ENCODE results near the gene FBXL22.

FBXL22 gene

DNA sequence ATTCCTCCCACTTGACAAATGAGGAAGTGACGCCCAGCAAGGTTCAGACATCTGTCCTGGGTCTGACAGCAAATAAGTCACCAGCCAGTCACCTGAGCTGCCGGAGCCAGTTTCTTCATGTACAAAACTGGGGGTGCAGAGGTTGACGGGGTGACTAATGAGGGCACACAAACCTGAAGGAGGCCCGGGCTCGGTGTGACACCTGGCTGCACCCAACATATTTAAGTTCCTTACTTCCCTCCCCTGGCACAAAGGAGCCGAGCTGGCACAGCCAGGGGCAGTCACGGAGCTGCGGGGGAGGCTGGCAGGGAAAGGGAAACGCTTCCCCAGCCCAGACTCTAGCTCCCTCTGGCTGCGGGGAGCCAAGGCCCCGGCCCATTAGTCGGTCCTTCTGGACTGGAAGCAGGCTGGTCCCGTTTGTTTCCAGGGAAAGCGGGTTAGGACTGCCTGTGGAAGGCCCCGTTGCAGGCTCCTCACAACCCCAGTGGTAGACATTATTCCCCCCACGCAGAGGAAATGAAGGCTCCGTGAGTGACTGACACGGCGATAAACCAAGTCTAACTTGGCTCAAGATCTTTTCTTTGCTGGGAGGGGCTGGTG is 2.3 kb downstream of the FBXL22 start:
- Histone ChIP-seq H3K4me1 (ENCODE audit: insufficient read depth, low read length) (peaks cover 6% of the 10 kb centered on the region; the same call in 1 of the 2 replicates), H3K9ac (ENCODE audit: low read depth, low read length) (peak overlapping the region; percentile 99; the same call in 1 of the 2 replicates), H3K9me3 (ENCODE audit: control insufficient read depth, insufficient read depth, low read length) (no peaks in the 10 kb centered on the region), H3K36me3 (ENCODE audit: insufficient read depth, low read length) (no peaks in the 10 kb centered on the region)

DNA sequence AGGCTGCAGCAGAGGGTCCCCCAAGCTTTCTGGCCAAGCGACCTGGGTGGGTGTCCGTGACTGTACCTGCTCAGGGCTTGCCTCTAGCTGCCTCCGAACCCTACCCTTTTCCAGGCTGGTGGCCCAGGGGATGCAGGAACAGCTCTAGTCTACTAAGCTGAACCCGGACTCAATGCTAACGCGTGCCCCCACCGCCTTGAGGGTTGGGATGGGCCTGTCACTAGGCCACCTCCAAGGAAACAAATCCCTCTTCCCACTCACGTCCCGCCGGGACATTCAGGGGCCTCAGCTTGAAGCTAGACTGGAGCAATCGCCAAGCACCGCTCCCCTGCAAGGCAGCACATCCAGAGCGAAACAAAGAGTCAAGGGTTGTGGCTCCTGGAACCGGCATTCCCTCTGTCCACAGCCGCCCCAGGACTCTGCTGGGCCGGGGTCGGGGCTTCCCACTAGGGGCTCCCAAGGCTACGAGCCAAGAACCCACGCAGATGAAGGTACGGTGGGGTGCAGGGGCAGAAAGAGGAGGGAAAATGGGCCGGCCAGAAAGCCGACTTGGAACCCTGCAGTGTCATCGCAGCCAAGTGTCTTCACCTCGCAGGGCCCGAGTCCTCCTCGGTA is 2.9 kb downstream of the FBXL22 start:
- peaks cover 3% of the 10 kb centered on the region; the same call in 1 of the 2 replicates for H3K4me1 ChIP-seq (ENCODE audit: insufficient read depth, low read length)
- no peaks in the 10 kb centered on the region for H3K9me3 ChIP-seq (ENCODE audit: control insufficient read depth, insufficient read depth, low read length)
- no peaks in the 10 kb centered on the region for H3K36me3 ChIP-seq (ENCODE audit: insufficient read depth, low read length)
- H3K9ac ChIP-seq (ENCODE audit: low read depth, low read length): peak overlapping the region; percentile 99

- Histone ChIP-seq H3K9me3 (ENCODE audit: control insufficient read depth, insufficient read depth, low read length) (no peaks in the 10 kb centered on the region), H3K4me1 (ENCODE audit: insufficient read depth, low read length) (no peaks in the 10 kb centered on the region), H3K36me3 (ENCODE audit: insufficient read depth, low read length) (no peaks in the 10 kb centered on the region), H3K9ac (ENCODE audit: low read depth, low read length) (peak overlapping the region; percentile 99)
These were observed 3.4 kb downstream of the FBXL22 start for GRCh38 chr15:63600616-63601025.

- Histone ChIP-seq H3K4me1 (ENCODE audit: insufficient read depth, low read length) (no peaks in the 10 kb centered on the region), H3K9ac (ENCODE audit: low read depth, low read length) (peak overlapping the region; percentile 99), H3K36me3 (ENCODE audit: insufficient read depth, low read length) (no peaks in the 10 kb centered on the region), H3K9me3 (ENCODE audit: control insufficient read depth, insufficient read depth, low read length) (no peaks in the 10 kb centered on the region)
These were observed 4.0 kb downstream of the FBXL22 start for GRCh38 chr15:63601026-63601703.

DNA sequence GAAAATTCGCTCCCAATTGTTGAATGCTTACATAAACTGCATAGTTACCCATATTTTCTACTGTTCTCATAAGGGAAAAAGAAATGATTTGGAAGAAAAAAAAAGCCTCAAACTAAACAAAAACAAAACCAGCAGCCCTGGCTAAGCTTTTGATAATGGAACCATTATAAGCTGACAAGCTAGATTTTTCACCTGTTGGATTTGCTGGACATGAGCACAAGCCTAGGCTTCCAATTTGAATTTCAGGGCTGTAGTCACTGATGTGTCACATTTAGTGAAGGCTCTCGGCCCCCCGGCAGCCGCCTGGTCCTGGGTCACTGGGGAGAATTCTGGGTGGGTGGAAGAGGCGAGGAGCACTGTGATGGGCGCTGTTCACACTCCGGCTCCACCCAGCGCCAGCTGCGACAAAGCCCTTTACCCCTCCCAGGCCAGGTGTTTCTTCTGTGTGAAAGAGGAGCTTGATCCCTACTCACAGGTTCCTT is 4.6 kb downstream of the FBXL22 start:
- Histone ChIP-seq H3K36me3 (ENCODE audit: insufficient read depth, low read length) (no peaks in the 10 kb centered on the region), H3K9ac (ENCODE audit: low read depth, low read length) (peak overlapping the region; percentile 99), H3K9me3 (ENCODE audit: control insufficient read depth, insufficient read depth, low read length) (no peaks in the 10 kb centered on the region), H3K4me1 (ENCODE audit: insufficient read depth, low read length) (no peaks in the 10 kb centered on the region)

- Histone ChIP-seq H3K9me3 (ENCODE audit: control insufficient read depth, insufficient read depth, low read length) (no peaks in the 10 kb centered on the region), H3K4me1 (ENCODE audit: insufficient read depth, low read length) (no peaks in the 10 kb centered on the region), H3K9ac (ENCODE audit: low read depth, low read length) (no peak overlapping the region), H3K36me3 (ENCODE audit: insufficient read depth, low read length) (no peaks in the 10 kb centered on the region)
These were observed 5.4 kb downstream of the FBXL22 start for GRCh38 chr15:63602595-63602994.

GRCh38 chr15:63603516-63603915 is 6.3 kb downstream of the FBXL22 start:
- Histone ChIP-seq H3K36me3 (ENCODE audit: insufficient read depth, low read length) (peaks cover 2% of the 10 kb centered on the region; the same call in 1 of the 2 replicates), H3K9me3 (ENCODE audit: control insufficient read depth, insufficient read depth, low read length) (no peaks in the 10 kb centered on the region), H3K4me1 (ENCODE audit: insufficient read depth, low read length) (0 out of 2 replicates have a peak, but pooled peaks cover 2% of the 10 kb centered on the region), H3K9ac (ENCODE audit: low read depth, low read length) (no peak overlapping the region)

DNA sequence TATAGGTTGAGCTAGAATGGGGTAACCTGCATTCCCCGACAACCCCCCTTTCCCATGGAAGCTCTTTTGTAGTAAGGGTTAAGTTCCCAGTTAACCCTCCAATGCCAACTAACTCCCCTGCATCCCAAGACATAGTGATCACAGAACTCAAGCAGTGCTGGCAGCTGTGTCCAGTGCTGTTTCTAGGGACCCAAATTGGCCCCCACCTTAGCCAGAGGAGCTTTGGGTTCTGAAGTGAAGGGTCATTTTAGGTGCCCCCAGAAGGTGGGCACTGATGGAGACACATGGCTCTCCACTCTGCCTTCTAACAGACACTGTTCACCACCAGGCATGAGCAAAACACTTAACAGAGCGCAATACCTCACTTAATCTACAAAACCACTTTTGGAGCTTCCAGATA is 7.1 kb downstream of the FBXL22 start:
- no peak overlapping the region for H3K9ac ChIP-seq (ENCODE audit: low read depth, low read length)
- no peaks in the 10 kb centered on the region for H3K9me3 ChIP-seq (ENCODE audit: control insufficient read depth, insufficient read depth, low read length)
- peaks cover 2% of the 10 kb centered on the region; the same call in 1 of the 2 replicates for H3K36me3 ChIP-seq (ENCODE audit: insufficient read depth, low read length)
- 0 out of 2 replicates have a peak, but pooled peaks cover 2% of the 10 kb centered on the region for H3K4me1 ChIP-seq (ENCODE audit: insufficient read depth, low read length)

DNA sequence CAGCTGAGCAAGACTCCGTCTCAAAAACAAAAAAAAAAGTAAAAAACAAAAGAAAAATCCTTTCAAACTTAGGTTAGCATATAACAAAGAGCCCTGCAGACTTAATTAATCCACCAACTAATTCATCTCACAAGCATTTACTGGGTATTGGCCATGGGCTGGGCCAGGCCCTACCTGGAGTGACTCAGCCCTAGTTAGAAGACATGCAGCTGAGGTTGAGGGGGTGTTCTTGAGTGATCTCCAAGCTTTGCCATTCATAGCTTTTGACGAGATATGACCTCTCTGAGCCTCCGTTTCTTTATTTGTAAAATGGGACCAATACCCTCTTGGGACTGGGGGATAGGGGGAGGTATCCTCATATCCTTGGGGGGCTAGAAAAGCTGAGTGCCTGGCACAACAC is 7.8 kb downstream of the FBXL22 start:
- peaks cover 2% of the 10 kb centered on the region; the same call in 1 of the 2 replicates for H3K36me3 ChIP-seq (ENCODE audit: insufficient read depth, low read length)
- 0 out of 2 replicates have a peak, but pooled peaks cover 2% of the 10 kb centered on the region for H3K4me1 ChIP-seq (ENCODE audit: insufficient read depth, low read length)
- no peaks in the 10 kb centered on the region for H3K9me3 ChIP-seq (ENCODE audit: control insufficient read depth, insufficient read depth, low read length)
- H3K9ac ChIP-seq (ENCODE audit: low read depth, low read length): no peak overlapping the region

- Histone ChIP-seq H3K4me1 (ENCODE audit: insufficient read depth, low read length) (0 out of 2 replicates have a peak, but pooled peaks cover 2% of the 10 kb centered on the region), H3K9ac (ENCODE audit: low read depth, low read length) (no peak overlapping the region), H3K9me3 (ENCODE audit: control insufficient read depth, insufficient read depth, low read length) (no peaks in the 10 kb centered on the region), H3K36me3 (ENCODE audit: insufficient read depth, low read length) (peaks cover 2% of the 10 kb centered on the region; the same call in 1 of the 2 replicates)
These were observed 8.6 kb downstream of the FBXL22 start for GRCh38 chr15:63605816-63606215.

DNA sequence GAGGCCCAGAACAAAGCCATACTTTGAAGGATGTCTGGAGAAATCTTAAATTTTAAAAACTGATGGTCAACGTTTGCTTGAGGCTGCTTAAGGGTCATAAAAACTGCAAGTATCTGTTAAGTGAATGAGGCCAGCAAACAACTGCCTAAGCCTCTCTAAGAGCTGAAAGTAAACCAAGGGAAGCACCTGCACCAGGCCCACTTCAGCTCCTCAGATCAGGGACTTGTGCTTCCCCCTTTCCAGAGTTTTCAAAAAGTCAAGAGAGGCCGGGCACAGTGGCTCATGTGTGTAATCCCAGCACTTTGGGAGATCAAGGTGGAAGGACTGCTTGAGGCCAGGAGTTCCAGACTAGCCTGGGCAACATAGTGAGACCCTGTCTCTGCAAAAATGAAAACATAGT is 9.1 kb downstream of the FBXL22 start:
- Histone ChIP-seq H3K9me3 (ENCODE audit: control insufficient read depth, insufficient read depth, low read length) (no peaks in the 10 kb centered on the region), H3K9ac (ENCODE audit: low read depth, low read length) (no peak overlapping the region), H3K36me3 (ENCODE audit: insufficient read depth, low read length) (peaks cover 2% of the 10 kb centered on the region; the same call in 1 of the 2 replicates), H3K4me1 (ENCODE audit: insufficient read depth, low read length) (0 out of 2 replicates have a peak, but pooled peaks cover 2% of the 10 kb centered on the region)

- Histone ChIP-seq H3K36me3 (ENCODE audit: insufficient read depth, low read length) (peaks cover 2% of the 10 kb centered on the region), H3K9me3 (ENCODE audit: control insufficient read depth, insufficient read depth, low read length) (no peaks in the 10 kb centered on the region), H3K4me1 (ENCODE audit: insufficient read depth, low read length) (0 out of 2 replicates have a peak, but pooled peaks cover 2% of the 10 kb centered on the region), H3K9ac (ENCODE audit: low read depth, low read length) (no peak overlapping the region)
These were observed 11.8 kb downstream of the FBXL22 start for GRCh38 chr15:63608989-63609388.

- H3K4me1 ChIP-seq (ENCODE audit: insufficient read depth, low read length): 0 out of 2 replicates have a peak, but pooled peaks cover 2% of the 10 kb centered on the region
- no peak overlapping the region for H3K9ac ChIP-seq (ENCODE audit: low read depth, low read length)
- H3K36me3 ChIP-seq (ENCODE audit: insufficient read depth, low read length): peaks cover 2% of the 10 kb centered on the region
- no peaks in the 10 kb centered on the region for H3K9me3 ChIP-seq (ENCODE audit: control insufficient read depth, insufficient read depth, low read length)
These were observed 12.3 kb downstream of the FBXL22 start for GRCh38 chr15:63609448-63609847.

GRCh38 chr15:63610209-63610841 is 13.1 kb downstream of the FBXL22 start:
- H3K9ac ChIP-seq (ENCODE audit: low read depth, low read length): no peak overlapping the region
- H3K36me3 ChIP-seq (ENCODE audit: insufficient read depth, low read length): peaks cover 5% of the 10 kb centered on the region
- H3K9me3 ChIP-seq (ENCODE audit: control insufficient read depth, insufficient read depth, low read length): no peaks in the 10 kb centered on the region
- 0 out of 2 replicates have a peak, but pooled peaks cover 2% of the 10 kb centered on the region for H3K4me1 ChIP-seq (ENCODE audit: insufficient read depth, low read length)
